ENCODE measurements around the gene RAB3B.
"Not testable (repeated sequence)": the region's sequence is repeated elsewhere in the genome, so short reads cannot be mapped to it uniquely, and the experiment has no call there.

The RAB3B gene

DNA sequence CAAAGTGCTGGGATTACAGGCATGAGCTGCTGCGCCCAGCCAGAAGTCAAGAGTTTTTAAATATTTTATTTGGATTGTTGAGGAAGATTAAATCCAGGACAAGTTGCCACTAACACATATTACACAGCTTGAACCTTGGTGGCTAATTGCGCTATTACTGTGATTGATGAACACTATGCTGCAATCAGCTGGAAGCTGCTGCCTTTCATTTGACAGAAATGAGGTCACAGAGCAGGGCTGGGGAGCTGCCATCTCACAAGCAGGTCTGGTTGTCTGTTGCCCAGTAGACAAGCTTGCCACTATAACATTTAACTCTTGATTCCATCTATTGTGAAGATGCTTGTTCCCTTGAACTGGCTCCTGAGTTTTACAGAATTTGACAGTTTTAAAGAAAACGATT is 74.5 kb downstream of the RAB3B start:
- FAIRE-seq, result no peak

DNA sequence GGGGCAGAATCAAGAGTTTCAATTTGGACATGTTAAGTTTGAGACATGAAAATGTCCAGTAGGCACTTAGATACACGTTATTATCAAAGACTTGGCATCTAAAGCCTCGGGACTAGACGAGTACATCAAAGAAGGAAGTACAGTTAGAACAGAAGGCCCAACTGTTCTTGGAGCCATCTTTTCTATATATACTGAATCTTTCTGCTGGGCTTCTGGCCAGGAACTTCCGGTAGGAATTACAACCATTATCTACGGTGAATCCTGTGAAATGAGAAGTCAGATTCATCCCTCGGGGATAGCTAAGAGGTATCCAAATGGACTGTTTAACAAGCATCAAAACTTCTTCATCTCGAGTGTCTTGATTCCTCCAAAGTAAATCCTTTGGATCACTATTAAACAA is 77.6 kb downstream of the RAB3B start:
- no peak for FAIRE-seq

GRCh38 chr1:51910221-51911000 is 80.1 kb downstream of the RAB3B start:
- no peak for FAIRE-seq

GRCh38 chr1:51908499-51908898 is 82.0 kb downstream of the RAB3B start:
- no peak for FAIRE-seq

GRCh38 chr1:51907079-51907702 is 83.3 kb downstream of the RAB3B start:
- FAIRE-seq, result no peak

DNA sequence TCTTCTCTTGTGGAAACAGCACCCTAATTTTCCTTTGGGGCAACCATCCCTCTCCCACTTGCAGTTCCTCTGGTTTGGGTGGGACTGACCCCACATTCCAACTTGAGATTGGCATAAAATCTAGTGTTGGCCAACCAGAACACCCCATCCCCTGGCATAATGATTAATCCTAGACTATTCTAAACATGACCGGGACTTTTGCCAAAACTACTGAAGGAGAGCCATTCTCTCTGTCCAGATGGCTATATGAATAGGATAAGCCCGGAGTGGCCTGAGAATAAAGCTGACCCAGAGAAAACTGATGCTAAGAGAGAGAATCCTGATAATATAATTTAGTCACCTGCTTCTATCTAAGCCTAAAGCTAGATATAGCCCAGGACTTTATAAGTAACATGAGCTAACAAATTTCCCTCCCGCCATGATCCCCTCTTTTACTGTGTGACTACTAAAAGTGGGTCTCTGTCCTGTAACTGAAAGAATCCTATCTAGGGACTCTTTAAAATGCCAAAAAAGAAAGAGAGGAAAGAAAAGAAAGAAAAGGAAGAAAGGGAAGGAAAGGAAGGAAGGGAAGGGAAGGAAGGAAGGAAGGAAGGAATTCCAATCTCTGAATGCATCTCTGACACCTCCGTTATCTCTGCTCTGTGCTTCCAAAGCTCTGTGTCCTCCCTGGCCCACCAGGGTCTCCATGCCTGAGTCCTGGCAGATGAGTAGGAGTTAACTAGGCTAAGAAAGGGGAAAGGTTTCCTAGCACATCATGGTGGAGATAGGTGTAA is 84.0 kb downstream of the RAB3B start:
- no peak for FAIRE-seq

DNA sequence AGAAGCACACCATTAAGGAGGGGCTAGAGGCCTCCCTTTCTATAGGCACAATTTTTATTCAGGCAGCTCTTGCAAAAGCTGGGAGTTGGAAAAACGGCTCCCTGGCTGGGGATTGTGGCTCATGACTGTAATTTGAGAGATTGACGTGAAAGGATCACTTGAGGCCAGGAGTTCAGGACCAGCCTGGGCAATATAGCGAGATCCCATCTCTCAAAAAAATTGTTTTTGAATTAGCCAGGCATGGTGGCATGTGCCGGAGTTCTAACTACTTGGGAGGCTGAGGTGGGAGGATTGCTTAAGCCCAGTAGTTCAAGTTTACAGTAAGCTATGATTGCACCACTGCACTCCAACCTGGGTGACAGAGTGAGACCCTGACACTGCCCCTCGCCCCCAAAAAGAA is 88.0 kb downstream of the RAB3B start:
- no peak for FAIRE-seq

GRCh38 chr1:51901151-51901550 is 89.3 kb downstream of the RAB3B start:
- FAIRE-seq, result no peak

- FAIRE-seq, result no peak
These were observed 91.5 kb downstream of the RAB3B start for GRCh38 chr1:51899022-51899421.

DNA sequence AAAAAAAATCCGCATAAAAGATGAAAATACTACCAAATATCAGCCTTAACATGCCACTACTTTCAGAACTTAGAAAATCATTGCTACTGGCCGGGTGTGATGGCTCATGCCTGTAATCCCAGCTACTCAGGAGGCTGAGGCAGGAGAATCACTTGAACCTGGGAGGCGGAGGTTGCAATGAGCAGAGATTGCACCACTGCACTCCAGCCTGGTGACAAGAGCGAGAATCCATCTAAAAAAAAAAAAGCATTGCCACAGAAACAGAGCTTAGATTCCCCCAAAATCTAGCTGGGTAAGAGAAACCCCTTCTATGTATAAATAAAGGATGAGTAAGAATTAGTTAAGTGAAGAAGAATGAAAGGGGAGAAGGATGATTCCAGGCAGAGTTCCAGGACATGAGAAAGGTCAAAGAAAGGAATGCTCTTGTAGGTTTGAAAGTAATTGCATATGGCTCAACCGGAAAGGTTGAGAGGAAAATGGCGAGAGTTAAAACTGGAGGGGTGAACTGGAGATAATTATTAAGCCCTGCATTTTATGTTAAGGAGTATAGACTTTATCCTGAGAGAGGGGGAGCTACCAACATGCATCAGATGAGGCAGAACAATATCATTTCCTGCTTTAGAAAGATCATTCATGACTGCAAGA is 92.3 kb downstream of the RAB3B start:
- no peak for FAIRE-seq

GRCh38 chr1:51897699-51898031 is 92.8 kb downstream of the RAB3B start:
- FAIRE-seq, result no peak

- FAIRE-seq, result not testable (repeated sequence)
These were observed 95.8 kb downstream of the RAB3B start for GRCh38 chr1:51894748-51895147.

DNA sequence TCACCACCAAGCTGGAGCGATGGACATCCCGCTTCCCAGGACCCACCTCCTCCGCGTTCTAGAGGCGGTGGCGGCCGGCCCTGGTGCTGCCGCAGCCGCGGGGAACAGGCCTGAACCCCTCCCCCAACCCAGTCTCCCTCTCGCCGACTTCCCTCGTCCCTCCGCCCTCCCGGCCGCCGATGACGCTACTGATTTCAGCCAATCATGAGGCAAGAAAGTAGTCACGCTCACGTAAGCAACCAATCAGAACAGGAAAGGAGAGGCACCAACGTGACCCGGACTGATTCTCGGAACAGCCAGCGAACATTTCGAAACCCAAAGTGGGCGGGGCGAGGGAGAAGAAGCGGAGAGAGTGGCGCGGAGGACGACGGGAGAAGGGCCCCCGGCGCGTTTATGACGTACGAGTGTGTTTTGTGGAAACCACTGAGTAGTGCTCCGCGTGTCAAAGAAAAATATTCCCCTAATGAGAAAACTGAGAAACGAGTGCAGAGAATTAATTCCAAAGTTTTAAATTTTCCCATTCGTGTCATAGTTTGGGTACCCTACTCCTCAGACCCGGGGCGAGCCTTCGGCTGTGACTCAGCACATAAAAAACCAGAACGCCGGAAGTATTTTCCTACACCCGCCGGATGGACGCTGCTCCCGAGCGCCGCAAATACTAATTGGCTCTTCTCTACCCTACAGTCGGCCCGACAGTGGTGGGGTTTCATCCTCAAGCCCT is 111.7 kb downstream of the RAB3B start, which contains the start of gene NRDC:
NRDC (minus strand) TSS at position 112 of the 721 bp plus-strand sequence. CDS start 112 bp downstream, outside the sequence.
- peak; percentile 99 for FAIRE-seq

- no peak for FAIRE-seq
These were observed 112.2 kb downstream of the RAB3B start for GRCh38 chr1:51878308-51878615.

GRCh38 chr1:51877434-51878307 is 112.8 kb downstream of the RAB3B start:
- FAIRE-seq, result no peak

GRCh38 chr1:51875836-51876235 is 114.7 kb downstream of the RAB3B start:
- no peak for FAIRE-seq

DNA sequence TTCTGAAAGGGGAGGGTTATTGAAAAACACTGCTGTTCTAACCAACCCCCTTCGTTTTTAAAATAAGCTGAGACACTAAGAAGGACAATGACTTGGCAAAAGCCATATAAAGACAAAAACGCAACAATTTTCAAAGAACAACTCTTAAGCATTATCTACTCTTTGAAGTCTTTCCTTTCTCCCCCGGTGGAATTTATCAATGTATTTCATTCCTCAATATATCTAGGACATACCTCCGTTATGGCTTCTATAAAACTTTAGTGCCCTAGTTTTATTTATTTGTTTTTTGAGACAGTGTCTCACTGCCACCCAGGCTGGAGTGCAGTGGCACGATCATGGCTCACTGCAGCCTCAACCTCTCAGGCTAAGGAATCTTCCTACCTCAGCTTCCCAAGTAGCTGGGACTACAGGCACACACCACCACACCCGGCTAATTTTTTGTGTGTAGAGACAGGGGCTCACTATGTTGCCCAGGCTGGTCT is 115.2 kb downstream of the RAB3B start:
- FAIRE-seq, result no peak

- not testable (repeated sequence) for FAIRE-seq
These were observed 117.2 kb downstream of the RAB3B start for GRCh38 chr1:51873270-51873669.

GRCh38 chr1:51871351-51871975 is 119.0 kb downstream of the RAB3B start:
- no peak for FAIRE-seq

DNA sequence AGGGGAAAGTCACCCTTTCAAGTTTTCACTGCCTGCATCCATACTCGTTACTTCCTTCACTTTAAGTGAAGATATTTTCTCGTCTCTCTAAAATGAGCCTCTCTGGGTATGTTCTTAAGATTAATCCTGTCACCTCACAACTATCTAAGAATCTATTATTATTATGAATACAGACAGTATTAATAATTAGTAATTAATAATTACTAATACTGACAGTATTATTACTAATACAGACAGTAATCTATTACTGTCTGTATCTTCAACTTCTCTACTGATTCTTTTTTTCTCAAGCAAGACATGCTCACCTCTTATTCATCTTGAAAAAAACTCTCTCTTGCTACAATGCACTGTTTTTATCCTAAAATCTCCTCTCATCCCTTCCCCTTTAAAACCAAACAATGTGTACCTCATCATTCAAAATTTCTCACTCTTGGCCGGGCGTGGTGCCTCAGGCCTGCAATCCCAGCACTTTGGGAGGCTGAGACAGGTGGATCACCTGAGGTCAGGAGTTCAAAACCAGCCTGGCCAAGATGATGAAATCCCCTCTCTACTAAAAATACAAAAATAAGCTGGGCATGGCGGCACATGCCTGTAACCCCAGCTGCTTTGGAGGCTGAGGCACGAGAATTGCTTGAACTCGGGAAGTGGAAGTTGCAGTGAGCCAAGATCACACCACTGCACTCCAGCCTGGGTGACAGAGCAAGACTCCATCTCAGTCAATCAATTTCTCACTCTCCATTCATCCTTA is 119.7 kb downstream of the RAB3B start:
- FAIRE-seq, result no peak

Measured in endometrium (tissue), 2 donors.